Heart left ventricle (tissue), 16 donors: ENCODE measurements around the gene FBXO46. TPM values are rescaled to one million over a fixed set of nuclear protein-coding genes. Genes with fewer than 3 reads are reported as not detected.

Source experiments
- ATAC-seq, 4 donors: fragments of 200-7000 bp; cut with Tn5 transposase; one replicate each; pipeline ENCODE4 v1.9.1; 2020 to 2022; ENCODE audit warnings: moderate library complexity in 4 of 4, mild to moderate bottlenecking in 3 of 4, moderate number of reproducible peaks in 1 of 4
- DNase-seq, 5 donors: peaks; one replicate each; pipeline ENCODE4 v3.0.0-alpha.2; 2020
- H3K27ac ChIP-seq, 12 donors: fragments of 200-600 bp; sonication (generic) in 4 of 12; one replicate each; pipeline versions ENCODE4 v1.5.0 to v1.8.0; 2016 to 2022; ENCODE audit warnings: mild to moderate bottlenecking in 2 of 12
- H3K27me3 ChIP-seq, 9 donors: fragments of 200-600 bp; sonication (generic) in 2 of 9; one replicate each; pipeline versions ENCODE4 v1.5.1 to v1.8.0; 2016 to 2022; ENCODE audit warnings: mild to moderate bottlenecking in 3 of 9
- H3K36me3 ChIP-seq, 9 donors: fragments of 200-600 bp; sonication (generic) in 2 of 9; one replicate each; pipeline versions ENCODE4 v1.5.0 to v1.8.0; 2018 to 2022; ENCODE audit warnings: mild to moderate bottlenecking in 2 of 9
- H3K4me1 ChIP-seq, 12 donors: fragments of 200-600 bp; sonication (generic) in 4 of 12; one replicate each; pipeline versions ENCODE4 v1.5.0 to v1.8.0; 2016 to 2022; ENCODE audit warnings: mild to moderate bottlenecking in 3 of 12
- H3K4me3 ChIP-seq, 12 donors: fragments of 200-600 bp; sonication (generic) in 4 of 12; one replicate each; pipeline versions ENCODE4 v1.5.0 to v1.8.0; 2017 to 2022; ENCODE audit warnings: mild to moderate bottlenecking in 9 of 12, moderate library complexity in 4 of 12
- H3K9me3 ChIP-seq, 12 donors: fragments of 200-600 bp; sonication (generic) in 4 of 12; one replicate each; pipeline versions ENCODE4 v1.5.0 to v1.8.0; 2016 to 2022; ENCODE audit warnings: mild to moderate bottlenecking in 1 of 12
- POLR2A ChIP-seq, 2 donors: fragments of 450-650 bp; IDR thresholded peaks; one replicate each; pipeline ENCODE4 v1.6.1; 2017; ENCODE audit warnings: antibody characterized with exemption in 2 of 2, mild to moderate bottlenecking in 2 of 2, moderate library complexity in 2 of 2
- WGBS, 4 donors: extraction: QIAGEN DNeasy Blood & Tissue Kit in 2 of 4; methylation state at CpG; one replicate each; pipeline versions ENCODE4 v1.1.5 to v1.1.7; 2013 to 2018; 5-methylcytosine and 5-hydroxymethylcytosine counted together
- intact Hi-C, 10 donors: fragments of 100-400 bp; cut with DNase I; formaldehyde crosslinking; loops; one replicate each; pipeline versions ENCODE4 v1.11.1 to v1.14.2; 2022
- polyA plus RNA-seq, 2 donors: library from polyadenylated mRNA; stranded (reverse); fragments of 200-250 nt; gene quantifications; one replicate each; pipeline ENCODE4 v1.2.3, GENCODE V29; 2013
- total RNA-seq, 9 donors: library from RNA; depleted of rRNA in 2 of 9; stranded (reverse); fragments of >200 nt in 2 of 9; fragmentation: NEBNext Ultra II Directional in 3 of 9; extraction: Animal tissue kit (Norgen Biotek cat#: 25700) in 3 of 9; gene quantifications; one replicate each; pipeline versions ENCODE4 v1.1.0 to v1.2.4, GENCODE V29; 2016 to 2023
- TF ChIP-seq, protein P1 (sequence below), 12 donors: fragments of 200-600 bp; sonication (generic) in 4 of 12; IDR thresholded peaks; one replicate each; pipeline versions ENCODE4 v1.5.0 to v1.8.0; 2018 to 2022; ENCODE audit warnings: antibody characterized with exemption in 12 of 12, mild to moderate bottlenecking in 5 of 12
- donor health status: ischemic (EF 13 %, LVEDD 7.1; RV severe dilation, severe dysfunction).
- donor health status: healthy with polysubstance abuse.
- donor health status: DM: no; HTN: yes; CAD: no.
- donor health status: DM: no; HTN: no; CAD: no.
- donor health status: ischemic (EF 25% LVEDD 6.9; RV normal size, moderate dysfunction).
- donor health status: ischemic (EF 25% LVEDD 5.7; RV mildly dilated, moderate dysfunction).
- donor health status: healthy.
- donor health status: DM: yes; HTN: yes; CAD: no.
- donor health status: ischemic (EF 35%, LVEDD 5.7; RV mildly dilated, moderate dysfunction).
- donor health status: nonischemic (EF 11% LVEDD 7.7; RV severe dilation, severe dysfunction).
- donor health status: DM: yes; HTN: yes; CAD: no.
- donor health status: PGD.
- donor health status: ischemic (EF 29% LVEDD 5.4; RV normal size, mild dysfunction).
- donor health status: nonischemic (EF 23%, LVEDD 6.1; RV moderate dilation, normal function).

FBXO46 gene
- total and polyA plus RNA-seq, 11 donors: 7.2 to 17.8 (median 10.2) TPM

DNA sequence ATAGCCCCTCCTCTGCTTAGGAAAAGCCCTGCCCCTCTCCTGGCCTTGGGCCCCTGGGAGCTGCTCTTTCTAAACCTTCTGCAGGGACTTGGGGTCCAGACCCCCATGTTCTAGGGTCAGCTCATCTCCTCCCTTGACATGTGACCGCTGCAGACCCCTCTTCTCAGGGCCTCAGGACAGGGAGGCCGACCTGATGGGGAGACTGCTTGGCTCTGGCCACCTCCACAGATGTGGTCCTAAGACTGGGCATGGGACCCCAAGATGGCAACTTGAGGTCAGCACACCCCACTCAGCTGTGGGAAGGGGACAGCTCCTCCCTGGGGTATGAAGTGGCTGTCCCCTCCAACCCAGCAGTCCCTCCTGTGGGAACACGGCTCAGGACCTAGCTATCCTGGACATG, 42.2 kb upstream of the FBXO46 start:
- H3K27me3 ChIP-seq: peaks cover 0 to 49% (median 0%) of the 10 kb centered on the region in 9 donors
- no peak overlapping the region for H3K27ac ChIP-seq
- peaks cover 0 to 27% (median 8%) of the 10 kb centered on the region in 12 donors for H3K4me1 ChIP-seq
- H3K36me3 ChIP-seq: peaks cover 0 to 58% (median 42%) of the 10 kb centered on the region in 9 donors
- intact Hi-C loops: loop anchor here in 1 of 10 donors (2.0 kb wide), 1 partner anchor 26 kb away; no protein-coding TSS in a partner anchor
- H3K4me3 ChIP-seq: no peak overlapping the region
- WGBS, 4 donors: 84 to 89% (median 87%) methylated on average over 3 of the region's 3 CpGs
- ATAC-seq (no peak), DNase-seq (no peak)
- TF ChIP-seq, protein P1, sequence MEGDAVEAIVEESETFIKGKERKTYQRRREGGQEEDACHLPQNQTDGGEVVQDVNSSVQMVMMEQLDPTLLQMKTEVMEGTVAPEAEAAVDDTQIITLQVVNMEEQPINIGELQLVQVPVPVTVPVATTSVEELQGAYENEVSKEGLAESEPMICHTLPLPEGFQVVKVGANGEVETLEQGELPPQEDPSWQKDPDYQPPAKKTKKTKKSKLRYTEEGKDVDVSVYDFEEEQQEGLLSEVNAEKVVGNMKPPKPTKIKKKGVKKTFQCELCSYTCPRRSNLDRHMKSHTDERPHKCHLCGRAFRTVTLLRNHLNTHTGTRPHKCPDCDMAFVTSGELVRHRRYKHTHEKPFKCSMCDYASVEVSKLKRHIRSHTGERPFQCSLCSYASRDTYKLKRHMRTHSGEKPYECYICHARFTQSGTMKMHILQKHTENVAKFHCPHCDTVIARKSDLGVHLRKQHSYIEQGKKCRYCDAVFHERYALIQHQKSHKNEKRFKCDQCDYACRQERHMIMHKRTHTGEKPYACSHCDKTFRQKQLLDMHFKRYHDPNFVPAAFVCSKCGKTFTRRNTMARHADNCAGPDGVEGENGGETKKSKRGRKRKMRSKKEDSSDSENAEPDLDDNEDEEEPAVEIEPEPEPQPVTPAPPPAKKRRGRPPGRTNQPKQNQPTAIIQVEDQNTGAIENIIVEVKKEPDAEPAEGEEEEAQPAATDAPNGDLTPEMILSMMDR (IDR thresholded peaks at IDR 0.05): no peak
- no peak for TF ChIP-seq POLR2A (IDR thresholded peaks at IDR 0.05)
- no peaks in the 10 kb centered on the region for H3K9me3 ChIP-seq

- WGBS, 4 donors: 75 to 79% (median 77%) methylated on average over 14 of the region's 14 CpGs
- TF ChIP-seq POLR2A (IDR thresholded peaks at IDR 0.05): no peak
- TF ChIP-seq, protein P1 (IDR thresholded peaks at IDR 0.05): no peak
- Histone ChIP-seq H3K27ac (peak overlapping the region in 2 of 12 donors; percentile 17 to 98), H3K27me3 (peaks cover 0 to 49% (median 0%) of the 10 kb centered on the region in 9 donors), H3K36me3 (peaks cover 0 to 52% (median 36%) of the 10 kb centered on the region in 9 donors), H3K4me1 (peaks cover 0 to 34% (median 8%) of the 10 kb centered on the region in 12 donors), H3K4me3 (no peak overlapping the region), H3K9me3 (no peaks in the 10 kb centered on the region)
- intact Hi-C loops: loop anchor here in 1 of 10 donors (2.0 kb wide), 1 partner anchor 27 kb away; no protein-coding TSS in a partner anchor
- DNase-seq: no peak
- ATAC-seq: no peak
Measured at GRCh38 chr19:45772130-45772840, 41.6 kb upstream of the FBXO46 start.

DNA sequence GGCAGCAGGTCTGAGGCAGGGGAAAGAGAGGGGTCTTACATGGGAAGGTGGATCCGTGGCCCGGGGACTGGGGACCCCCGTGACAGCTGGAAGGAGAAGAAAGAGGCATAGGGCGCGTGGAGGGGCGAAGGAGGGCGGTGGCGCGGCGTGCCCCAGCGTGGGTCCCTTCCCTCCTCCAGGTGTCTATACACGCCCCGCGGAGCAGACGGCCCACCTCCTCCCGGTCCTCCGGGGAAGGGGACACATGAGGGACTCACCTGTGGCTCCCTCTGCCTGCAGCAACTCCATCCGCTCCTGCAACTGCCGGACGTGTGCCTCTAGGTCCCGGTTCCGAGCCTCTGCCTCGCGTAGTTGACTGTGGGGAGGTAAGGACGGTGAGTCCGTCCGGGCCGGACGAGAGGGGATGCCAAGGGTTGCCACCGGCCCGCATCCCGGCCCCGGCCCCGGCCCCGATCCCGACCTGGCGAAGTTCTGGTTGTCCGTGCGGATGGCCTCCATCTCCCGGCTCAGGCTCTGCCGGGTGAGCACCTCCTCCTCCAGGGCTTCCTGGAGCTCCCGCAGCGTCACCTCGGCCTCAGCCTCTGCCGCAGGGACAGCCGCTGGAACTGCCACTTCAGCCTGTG, 40.7 kb upstream of the FBXO46 start:
- WGBS, 4 donors: 79 to 88% (median 83%) methylated on average over 46 of the region's 46 CpGs
- ATAC-seq: no peak
- no peaks in the 10 kb centered on the region for H3K9me3 ChIP-seq
- peak in 2 of 5 donors; percentile 39 to 73 for DNase-seq
- H3K27me3 ChIP-seq: peaks cover 0 to 51% (median 0%) of the 10 kb centered on the region in 9 donors
- H3K4me1 ChIP-seq: peaks cover 0 to 42% (median 16%) of the 10 kb centered on the region in 12 donors
- H3K27ac ChIP-seq: peak overlapping the region in 11 of 12 donors; percentile 29 to 99 (median 97)
- no peak for TF ChIP-seq POLR2A (IDR thresholded peaks at IDR 0.05)
- TF ChIP-seq, protein P1 (IDR thresholded peaks at IDR 0.05): no peak
- intact Hi-C loops: loop anchor here in 5 of 10 donors (2.0 kb wide), 4 partner anchors 21 to 29 kb away; partner anchors contain the start of gene DMWD (in 2 of the 5)
- peak overlapping the region in 5 of 12 donors; percentile 77 to 93 (median 80) for H3K4me3 ChIP-seq
- peaks cover 0 to 43% (median 27%) of the 10 kb centered on the region in 9 donors for H3K36me3 ChIP-seq
